Stimulated activated CD8-positive, alpha-beta memory T cell treated with anti-CD3 and anti-CD28 coated beads, Interleukin-15, amount 100 ng/mL, for 48 hours (primary cell): Measurements from ENCODE around the gene DPY19L2.
"Not testable (repeated sequence)": the region's sequence is repeated elsewhere in the genome, so short reads cannot be mapped to it uniquely, and the experiment has no call there.

Experiments used
- DNase-seq, 2 donors: peaks; one replicate each; pipeline ENCODE4 v3.0.0-alpha.2; 2020; ENCODE audit warnings: low read depth in 2 of 2

Gene DPY19L2

DNA sequence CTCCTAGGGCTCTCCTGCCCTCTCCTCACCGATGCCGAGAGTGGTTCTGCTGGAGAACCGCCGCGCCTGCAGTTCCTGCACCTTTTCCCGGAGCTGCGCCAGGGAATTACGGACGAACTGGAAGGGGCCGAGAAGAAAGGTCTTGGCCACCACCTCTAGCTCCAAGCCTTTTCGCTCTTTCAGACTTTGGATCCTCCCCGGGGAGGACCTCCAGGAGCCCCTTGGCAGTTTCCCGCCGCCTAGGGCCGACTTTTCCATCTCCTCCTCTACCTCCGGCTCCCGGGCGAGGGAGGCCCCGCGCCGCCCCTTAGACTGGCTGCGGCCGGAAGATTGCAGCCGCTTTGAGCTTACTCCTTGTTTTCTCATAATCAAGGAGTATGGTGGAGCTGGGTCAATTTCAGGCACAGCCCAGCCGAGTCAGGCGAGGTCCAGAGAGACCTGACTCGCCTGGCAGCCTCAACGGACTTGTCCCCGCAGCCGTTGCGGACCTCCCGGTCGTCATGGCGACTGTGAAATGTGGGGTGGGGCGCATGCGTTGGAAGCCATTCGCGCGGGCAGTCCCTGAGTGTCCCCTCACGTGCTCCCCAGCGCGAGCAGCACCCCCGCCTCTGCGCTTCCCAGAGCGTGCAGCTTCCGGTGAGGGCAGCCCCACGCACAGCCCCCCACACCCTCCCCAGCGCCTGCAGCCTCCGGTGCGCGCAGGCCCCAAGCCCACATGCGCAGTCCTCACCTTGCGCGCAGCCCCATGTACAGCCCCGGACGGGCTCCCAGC is at the start of gene DPY19L2:
DPY19L2 (minus strand) TSS at position 466 of the 772 bp plus-strand sequence; CDS start at position 366, 100 bp downstream.
- peak; percentile 51 to 69 for DNase-seq

DNA sequence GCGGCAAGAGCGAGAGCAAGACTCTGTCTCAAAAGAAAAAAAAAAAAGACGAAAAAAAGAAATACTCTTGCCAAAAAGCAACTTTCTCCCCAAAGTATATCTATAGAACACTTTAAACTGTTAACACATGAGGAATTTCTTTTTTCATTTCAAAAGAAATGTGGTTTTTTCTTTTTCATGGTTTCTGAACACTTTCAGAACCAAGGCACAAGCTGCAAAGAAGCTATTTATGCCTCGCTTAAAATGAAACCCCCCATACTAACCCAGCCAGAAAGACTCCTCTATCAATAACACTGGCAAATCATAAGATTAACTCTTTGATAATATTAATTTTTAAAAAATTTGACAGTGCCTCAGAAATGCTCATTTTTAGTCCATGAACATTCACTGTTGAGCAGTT is 48.6 kb upstream of the DPY19L2 start:
- not testable (repeated sequence) for DNase-seq

DNA sequence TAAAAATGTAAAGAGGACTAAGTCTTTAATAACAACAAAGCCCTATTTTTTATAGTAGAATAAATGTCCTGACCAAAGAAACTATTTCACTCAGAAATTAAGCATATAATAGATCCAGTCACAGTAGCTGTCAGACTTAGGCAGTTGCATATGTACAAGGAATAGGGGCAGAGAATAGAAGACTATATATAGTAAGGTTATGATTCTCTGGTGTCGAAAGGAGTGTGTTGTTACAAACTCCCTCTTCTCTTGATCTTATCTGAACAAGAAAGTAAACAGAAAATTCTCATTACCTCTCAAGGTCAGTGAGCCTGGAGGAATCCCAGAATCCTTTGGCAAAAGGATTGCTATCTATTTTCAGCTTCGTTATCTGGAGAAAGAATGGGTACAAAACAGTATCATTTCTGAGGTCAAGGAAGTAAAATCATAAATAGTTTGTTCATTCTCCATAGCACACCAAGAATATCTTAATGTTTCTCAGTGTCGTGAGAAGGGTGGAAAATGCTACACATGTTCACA is 46.9 kb upstream of the DPY19L2 start:
- DNase-seq, result not testable (repeated sequence)

DNA sequence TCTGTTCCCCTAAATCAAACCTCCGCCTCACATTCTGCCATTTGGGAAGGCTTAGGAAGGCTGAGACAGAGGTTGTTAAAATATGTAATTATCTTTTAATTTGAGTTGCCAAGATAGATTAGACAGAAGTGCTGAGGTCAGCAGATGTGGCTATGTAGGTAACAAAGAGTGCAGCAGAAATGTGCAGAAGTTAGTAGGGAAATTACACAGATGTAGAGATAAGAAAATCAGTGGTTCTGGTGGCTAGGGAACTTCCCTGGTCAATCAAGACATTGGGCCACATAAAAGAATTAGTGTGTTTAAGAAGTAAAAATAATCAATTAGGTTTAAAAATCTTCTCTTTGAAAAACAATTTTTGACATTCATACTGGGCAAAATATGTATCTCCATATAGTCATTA is 46.1 kb upstream of the DPY19L2 start:
- not testable (repeated sequence) for DNase-seq

DNA sequence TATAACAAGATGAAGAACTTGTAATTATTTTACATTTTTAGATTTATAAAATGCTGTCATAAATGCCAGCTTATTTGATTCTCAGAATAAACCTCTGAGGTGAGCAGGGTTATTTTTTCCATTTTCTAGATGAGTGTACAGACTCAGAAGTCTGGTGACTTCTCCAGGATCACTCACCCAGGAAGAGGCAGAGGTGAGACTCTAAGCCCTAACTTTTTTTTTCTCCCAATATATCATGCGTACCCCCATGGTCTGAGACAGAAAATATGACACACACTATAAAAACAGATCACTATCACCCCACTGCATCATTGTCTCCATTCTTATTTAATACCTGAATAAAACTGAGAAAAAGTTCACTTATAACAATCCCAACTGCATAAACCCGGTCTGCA is 45.4 kb upstream of the DPY19L2 start:
- DNase-seq, result not testable (repeated sequence)

DNA sequence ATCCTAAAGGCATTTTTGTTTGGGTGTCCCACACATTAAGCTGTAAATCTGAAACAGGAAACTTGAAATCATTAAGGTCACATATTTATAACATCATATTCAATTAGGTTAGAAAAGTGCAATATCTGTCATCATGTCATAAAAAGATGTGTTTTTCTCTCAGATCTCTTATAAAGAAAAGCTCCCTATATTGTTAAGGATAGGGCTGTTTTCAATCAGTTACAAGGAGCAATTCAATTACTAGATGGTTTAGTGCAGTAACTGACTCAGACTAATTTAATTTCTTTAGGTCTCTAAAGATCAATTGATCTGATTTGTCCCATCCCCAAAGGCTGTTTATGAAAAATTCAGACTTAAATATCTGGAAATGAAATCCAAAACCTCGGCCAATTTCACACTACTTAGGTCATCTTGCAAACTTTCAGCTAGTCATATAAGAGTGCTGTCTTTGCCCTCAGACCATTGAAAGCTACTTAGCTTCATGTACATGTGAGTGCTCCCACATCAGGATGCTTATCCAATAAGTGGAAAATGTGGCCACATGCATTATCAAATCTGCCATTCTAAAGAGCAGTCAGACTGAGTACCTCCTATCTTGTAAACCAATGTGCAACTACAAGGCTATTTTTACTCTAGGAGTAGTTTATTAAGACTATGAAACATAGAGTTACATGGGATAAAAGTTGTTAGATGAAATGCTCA is 44.8 kb upstream of the DPY19L2 start:
- not testable (repeated sequence) for DNase-seq

DNA sequence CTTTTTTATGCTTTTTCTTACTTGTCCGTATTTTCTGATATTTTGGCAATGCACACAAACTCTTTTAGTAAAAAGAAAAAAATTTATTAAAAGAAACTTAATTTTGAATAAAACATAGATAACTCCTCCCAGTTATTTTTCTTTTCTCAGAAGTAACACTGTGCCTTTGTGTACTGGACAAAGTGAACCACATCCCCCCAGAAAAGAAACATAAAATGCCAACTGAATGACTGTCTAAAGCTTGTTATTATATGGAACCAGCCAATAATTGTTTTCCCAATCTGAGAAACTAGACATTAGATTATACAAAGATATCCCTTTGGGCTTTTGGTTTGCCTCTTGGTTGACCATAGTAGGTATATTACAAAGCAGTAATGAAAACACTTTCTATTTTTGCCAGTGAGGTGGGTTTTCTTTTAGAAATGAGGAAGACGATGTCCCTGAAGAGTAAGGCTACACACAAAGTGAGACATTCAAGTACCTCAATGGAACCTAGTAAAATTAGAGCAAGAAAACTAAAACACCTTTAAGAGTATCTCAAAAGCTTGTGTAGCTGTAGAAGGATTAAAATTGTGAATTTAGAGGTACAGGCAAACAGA is 44.2 kb upstream of the DPY19L2 start:
- DNase-seq, result not testable (repeated sequence)

DNA sequence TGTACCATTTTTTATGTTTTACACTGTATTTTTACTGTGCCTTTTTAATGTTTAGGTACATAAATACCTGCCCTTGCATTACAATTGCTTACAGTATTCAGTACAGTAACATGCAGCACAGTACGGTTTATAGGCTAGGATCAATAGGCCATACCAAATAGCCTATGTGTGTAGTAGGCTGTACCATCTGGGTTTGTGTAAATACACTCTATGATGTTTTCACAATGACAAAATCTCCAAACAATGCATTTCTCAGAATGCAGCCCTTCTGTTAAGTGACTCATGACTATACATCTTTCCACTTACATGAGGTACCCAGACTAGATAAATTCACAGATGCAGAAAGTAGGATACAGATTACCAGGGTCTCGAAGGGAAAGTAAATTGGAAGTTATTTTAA is 43.0 kb upstream of the DPY19L2 start:
- not testable (repeated sequence) for DNase-seq

DNA sequence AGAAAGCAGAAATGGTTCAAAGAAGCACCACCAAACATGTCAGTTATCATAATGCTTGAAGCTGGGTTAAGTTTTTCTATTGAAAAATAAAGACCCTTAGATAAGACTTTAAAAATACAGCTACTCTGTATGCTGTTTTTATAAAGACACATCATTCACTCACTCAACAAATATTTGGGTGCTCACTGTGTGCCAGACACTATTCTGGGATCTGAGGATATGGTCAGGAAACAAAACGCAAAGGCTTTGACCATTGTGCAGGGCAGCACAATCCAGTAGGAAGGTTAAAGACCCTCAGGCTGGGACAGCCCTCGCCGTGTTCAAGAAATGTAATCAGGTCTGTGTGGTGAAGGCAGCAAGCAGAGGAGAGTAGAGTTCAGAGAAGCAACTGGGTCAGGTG is 38.0 kb upstream of the DPY19L2 start:
- no peak for DNase-seq

DNA sequence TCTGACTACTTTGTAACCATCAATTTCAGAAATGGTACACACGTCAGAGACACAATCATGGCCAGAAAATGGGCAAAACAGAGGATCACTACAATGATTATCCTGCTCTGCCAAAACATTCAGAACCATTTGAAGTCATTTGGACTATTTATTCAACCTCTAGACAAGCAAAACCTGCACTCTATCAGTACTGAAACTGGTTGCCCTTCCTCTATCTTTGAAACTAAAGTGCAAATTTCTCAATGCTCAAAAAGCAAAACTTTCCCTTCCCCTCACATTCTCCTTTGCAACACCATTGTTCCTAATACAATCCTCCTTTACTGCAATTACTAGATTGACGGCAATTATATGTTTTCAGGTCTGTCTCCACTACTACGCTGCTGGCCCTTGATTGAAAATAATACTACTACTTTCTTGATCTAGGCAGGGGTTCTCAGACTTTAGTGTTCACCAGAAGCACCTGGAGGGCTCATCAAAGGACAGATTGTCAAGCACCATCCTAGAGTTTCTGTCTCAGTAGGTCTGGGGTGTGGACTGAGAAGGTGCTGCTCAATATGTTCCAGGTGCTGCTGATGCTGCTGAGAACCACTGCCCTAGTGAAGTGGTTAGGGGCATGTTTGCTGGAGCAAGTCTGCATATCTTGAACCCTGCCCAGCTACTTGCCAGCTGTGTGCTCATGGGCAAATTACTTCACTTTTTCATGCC is 31.5 kb upstream of the DPY19L2 start:
- DNase-seq, result not testable (repeated sequence)

DNA sequence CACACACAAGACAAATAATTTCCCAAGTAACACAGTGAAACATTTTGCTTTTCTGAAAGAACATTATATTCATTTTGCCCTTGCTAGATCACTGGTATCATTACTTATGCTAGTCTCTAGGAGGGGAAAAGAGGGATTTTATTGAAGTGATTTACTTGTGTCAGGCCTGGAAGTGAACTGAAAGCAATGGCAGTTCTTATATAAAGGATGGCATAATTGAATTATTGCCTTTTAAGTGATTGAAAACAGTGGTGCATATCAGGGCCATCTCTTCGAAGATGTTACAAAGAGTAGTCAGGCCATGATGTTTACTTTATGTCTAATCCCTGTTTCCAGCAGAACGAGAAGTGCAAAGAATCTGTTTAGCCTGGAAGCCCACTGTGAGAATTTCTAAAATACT is 30.7 kb upstream of the DPY19L2 start:
- not testable (repeated sequence) for DNase-seq

DNA sequence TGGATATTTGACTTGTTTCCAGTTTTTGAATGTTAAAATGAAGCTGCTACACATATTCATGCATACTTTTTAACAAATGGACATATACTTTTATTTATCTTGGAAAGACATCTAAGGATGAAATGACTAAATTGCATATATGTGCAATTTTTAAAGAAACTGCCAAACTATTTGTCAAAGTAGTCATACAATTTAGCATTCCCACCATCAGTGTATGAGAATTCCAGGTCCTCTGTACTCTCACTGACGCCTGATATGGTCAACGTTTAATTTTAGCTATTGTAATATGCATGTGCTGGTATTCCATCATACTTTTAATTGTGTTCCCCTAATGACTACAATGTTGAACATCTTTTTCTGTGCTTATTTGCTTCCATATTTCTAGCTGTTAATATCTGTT is 22.5 kb upstream of the DPY19L2 start:
- not testable (repeated sequence) for DNase-seq

DNA sequence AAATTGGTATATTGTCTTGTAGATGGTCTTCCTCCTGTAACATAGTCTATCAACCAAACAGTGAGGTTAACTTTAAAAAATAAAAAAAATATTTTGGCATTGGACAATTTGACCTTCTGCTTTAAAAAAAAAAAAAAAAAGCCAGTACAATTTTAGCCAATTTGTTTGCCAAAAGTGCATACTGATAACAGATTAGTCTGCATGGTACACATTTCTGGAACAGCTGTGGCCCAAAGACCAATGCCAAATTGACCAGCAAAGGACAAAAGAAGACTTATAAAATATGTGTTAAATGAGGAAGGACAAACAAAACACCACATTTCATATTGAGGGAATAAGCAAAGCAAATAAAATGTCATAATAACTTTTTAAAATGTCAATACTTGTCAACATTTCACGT is 20.8 kb upstream of the DPY19L2 start:
- not testable (repeated sequence) for DNase-seq

DNA sequence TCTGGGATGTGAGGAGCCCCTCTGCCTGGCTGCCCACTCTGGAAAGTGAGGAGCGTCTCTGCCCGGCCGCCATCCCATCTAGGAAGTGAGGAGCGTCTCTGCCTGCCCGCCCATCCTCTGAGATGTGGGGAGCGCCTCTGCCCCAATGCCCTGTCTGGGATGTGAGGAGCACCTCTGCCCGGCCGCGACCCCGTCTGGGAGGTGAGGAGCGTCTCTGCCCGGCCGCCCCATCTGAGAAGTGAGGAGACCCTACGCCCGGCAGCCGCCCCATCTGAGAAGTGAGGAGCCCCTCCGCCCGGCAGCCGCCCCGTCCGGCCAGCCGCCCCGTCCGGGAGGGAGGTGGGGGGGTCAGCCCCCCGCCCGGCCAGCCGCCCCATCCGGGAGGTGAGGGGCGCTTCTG is 18.3 kb upstream of the DPY19L2 start:
- not testable (repeated sequence) for DNase-seq

DNA sequence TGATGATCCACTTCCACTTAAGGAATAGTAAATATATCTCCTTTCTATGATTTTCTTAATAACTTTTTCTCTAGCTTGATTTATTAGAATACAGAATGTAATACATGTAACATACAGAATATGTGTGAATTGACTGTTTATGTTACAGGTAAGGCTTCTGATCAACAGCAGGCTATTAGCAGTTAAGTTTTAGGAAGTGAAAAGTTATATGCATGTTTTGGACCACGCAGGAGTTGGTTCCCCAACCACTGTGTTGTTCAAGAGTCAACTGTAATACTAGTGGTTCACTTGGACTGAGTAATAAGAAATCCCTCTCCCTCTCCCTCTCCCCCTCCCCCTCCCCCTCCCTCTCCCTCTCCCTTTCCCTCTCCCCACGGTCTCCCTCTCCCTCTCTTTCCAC is 17.5 kb upstream of the DPY19L2 start:
- DNase-seq, result not testable (repeated sequence)

DNA sequence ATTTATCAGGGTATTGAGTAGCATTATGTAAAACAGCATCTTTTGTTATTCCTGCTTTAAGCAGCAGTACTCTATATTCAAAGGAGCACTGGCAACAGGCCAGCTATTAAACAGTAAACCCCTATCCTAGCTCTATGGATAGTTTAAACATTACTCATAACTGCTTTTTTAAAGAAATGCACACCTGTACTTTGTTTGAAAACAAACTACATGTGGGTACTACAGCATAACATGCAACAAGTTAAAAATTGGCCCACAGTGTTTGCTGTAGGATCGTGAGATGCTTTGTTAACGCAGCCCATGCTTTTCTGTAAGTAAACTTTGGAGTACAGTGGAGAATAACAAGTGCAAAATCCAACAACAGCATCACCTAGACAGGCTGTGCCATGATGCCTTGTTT is 14.3 kb upstream of the DPY19L2 start:
- DNase-seq, result not testable (repeated sequence)

DNA sequence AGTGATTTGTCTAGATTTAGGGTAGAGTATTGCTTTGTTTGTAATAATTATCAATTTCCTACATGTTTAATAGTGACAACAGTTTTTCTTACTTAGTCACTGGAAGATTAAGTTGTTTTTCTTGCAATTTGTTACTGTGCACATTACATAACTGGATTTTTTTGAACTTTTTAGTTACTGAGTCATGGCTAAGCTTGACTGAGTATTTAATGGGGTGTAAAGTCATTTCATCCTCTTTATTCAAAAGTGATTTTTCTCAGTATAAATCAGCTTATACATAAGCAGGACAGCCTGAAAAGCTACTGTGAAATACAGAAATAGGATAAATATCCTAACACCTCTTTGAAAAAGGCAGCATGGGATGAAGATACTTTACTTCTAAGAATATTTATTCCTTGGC is 12.5 kb upstream of the DPY19L2 start:
- not testable (repeated sequence) for DNase-seq

DNA sequence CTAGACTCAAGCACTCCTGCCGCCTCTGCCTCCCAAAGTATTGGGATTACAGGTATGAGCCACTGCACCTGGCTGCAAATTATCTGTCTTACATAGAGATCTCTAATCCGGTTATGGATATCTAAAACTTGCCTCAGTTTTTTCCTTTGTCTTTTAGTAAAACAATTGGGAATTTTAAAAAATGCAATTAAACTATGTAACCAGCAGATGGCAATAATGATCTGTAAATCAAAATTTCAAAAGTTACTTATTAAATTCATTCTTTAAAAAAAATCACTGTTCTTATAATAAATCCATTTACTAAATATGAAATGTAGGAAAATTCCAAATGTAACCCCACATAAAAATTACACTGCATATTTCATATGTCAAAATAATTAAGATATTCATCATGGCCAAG is 4.3 kb upstream of the DPY19L2 start:
- DNase-seq, result not testable (repeated sequence)

DNA sequence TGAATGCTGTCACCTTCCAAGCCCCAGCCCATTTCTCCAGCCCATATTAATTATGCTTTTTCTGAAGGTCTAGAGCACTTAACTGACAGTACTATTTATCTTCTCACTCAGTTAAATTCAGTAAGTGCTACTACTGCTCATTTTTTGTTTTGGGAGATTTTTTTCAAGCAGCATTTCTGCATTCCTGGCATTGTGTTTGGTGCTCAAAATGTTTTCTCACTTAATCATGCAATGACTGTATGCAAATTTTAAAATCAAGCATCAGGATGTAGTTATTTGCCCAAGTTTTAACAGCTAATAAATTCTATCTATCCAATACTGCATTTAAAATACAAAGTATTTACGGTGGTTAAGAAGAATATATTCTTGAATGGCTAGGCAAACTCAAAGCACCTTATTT is 1.6 kb upstream of the DPY19L2 start:
- DNase-seq, result not testable (repeated sequence)

DNA sequence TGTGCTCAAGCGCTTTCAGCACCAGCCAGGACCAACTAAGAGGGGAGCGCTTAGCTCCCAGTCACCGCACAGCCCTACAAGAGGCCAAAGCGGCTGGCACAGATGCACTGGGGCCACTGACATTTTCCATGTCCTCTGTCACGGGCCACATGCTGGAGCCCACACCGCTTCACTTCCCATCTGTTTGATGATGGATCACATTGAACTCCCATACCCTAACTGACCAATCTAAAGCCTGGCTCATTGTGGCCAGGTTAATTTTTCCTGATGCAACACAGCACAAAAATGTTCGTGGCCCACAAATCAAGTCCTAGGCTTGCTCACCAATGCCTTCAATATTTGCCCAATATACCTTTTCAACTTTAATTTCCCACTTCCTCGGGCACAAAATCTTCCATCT is 1.1 kb upstream of the DPY19L2 start:
- DNase-seq, result not testable (repeated sequence)

DNA sequence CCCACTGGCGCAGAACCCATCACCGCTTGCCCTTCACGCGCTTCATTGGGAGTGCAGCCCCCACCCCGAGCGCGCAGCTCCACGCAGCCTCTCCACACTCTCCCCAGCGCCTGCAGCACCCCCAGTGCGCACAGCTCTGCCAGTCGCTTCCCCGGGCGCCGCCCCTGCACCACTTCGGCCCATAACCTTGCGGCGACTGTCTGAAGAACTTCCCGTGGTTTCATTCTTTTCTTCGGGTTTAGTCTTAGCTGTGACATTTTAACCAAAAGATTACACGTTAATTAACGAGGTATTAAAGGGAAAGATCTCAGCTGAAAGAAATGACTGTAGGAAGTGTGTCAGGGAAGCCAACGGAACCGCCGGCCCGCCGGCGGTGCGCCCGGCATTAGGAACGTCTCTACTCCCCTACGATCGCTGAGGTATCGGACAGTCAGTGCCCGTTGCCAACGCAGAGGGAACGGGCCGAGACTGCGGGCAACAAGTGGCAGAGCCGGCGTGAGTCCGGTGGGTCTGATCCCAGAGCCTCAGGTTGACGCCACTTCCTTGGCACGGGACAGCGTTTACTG is 590 bp upstream of the DPY19L2 start:
- DNase-seq, result peak in 1 of 2 donors; percentile 11
